K562 (cell line): ENCODE results near the gene RARRES2. TPM values are rescaled to one million over a fixed set of nuclear protein-coding genes. Genes with fewer than 3 reads are reported as not detected.
A peak's percentile ranks its signal among the peaks of the same experiment; 100 is the strongest.

Experiments used
- CEBPB ChIP-seq: fragments of 450-650 bp; IDR thresholded peaks from 2 replicates; pipeline ENCODE4 v1.6.1; 2016; ENCODE audit warnings: missing genetic modification characterization, missing compliant biosample characterization
- OTX1 ChIP-seq: fragments of 450-650 bp; formaldehyde crosslinking; IDR thresholded peaks from 2 replicates; pipeline ENCODE4 v1.4.0; 2022; ENCODE audit warnings: mild to moderate bottlenecking
- PTTG1 ChIP-seq: fragments of 450-650 bp; IDR thresholded peaks from 2 replicates; pipeline ENCODE4 v1.6.1; 2016; ENCODE audit warnings: low read depth, mild to moderate bottlenecking, missing genetic modification characterization, missing compliant biosample characterization
- SAP30 ChIP-seq: fragments of 200-600 bp; sonication (generic); IDR thresholded peaks from 2 replicates; pipeline ENCODE4 v1.6.1; 2012; ENCODE audit warnings: borderline replicate concordance, low read depth, mild to moderate bottlenecking, moderate library complexity, low read length, control low read depth, inconsistent platforms; ENCODE audit not compliant: insufficient read depth, poor library complexity, severe bottlenecking
- TCF7 ChIP-seq: sonication (generic); IDR thresholded peaks from 2 replicates; pipeline ENCODE4 v1.6.1; 2016; ENCODE audit warnings: antibody characterized with exemption, borderline replicate concordance
- ZNF584 ChIP-seq: fragments of 200-800 bp; sonication (Bioruptor generic); IDR thresholded peaks from 2 replicates; pipeline ENCODE4 v1.6.1; 2016; ENCODE audit warnings: low read depth, mild to moderate bottlenecking, missing genetic modification characterization, missing compliant biosample characterization
- polyA plus RNA-seq, 8 experiments: library from polyadenylated mRNA; depleted of rRNA in 4 of 8; stranded (reverse) in 5 of 8; unstranded in 3 of 8; fragments of >200 nt; fragmentation: Nextera tagmentation in 2 of 8; fragmentation: Illumina TruSeq in 1 of 8; extraction: Ambion mirVana in 2 of 8; extraction: Trizol in 1 of 8; gene quantifications; 2 replicates each; pipeline versions ENCODE4 v1.2.1 to v1.2.3, GENCODE V29; 2011 to 2014; ENCODE audit warnings: inconsistent platforms in 1 of 8, missing spikeins in 1 of 8
- total RNA-seq, 7 experiments: library from RNA; depleted of rRNA in 6 of 7; stranded (reverse); fragments of >200 nt in 6 of 7; fragmentation: Illumina TruSeq in 2 of 7; extraction: Trizol in 2 of 7; gene quantifications; 2 replicates each; pipeline versions ENCODE4 v1.2.1 to v1.2.3, GENCODE V29; 2011 to 2021; ENCODE audit warnings: low replicate concordance in 1 of 7
- TF ChIP-seq, protein P1 (sequence below): fragments of 450-650 bp; IDR thresholded peaks from 2 replicates; pipeline ENCODE4 v1.6.1; 2016; ENCODE audit warnings: mild to moderate bottlenecking, moderate library complexity
- TF ChIP-seq, protein P2 (sequence below): fragments of 450-650 bp; IDR thresholded peaks from 2 replicates; pipeline ENCODE4 v1.7.1; 2018; ENCODE audit warnings: mild to moderate bottlenecking, low read depth; ENCODE audit not compliant: partially characterized antibody
- TF ChIP-seq, protein P3 (sequence below): fragments of 250-450 bp; sonication (Bioruptor Pico); IDR thresholded peaks from 2 replicates; pipeline ENCODE4 v1.5.0; 2022; ENCODE audit warnings: mild to moderate bottlenecking

The RARRES2 gene
- total and polyA plus RNA-seq, 9 of the 15 experiments (the other 6 are each of a cell fraction or from before 2014, with no cell fraction given): 0.11 to 1.7 (median 0.23) TPM; not detected in 6

DNA sequence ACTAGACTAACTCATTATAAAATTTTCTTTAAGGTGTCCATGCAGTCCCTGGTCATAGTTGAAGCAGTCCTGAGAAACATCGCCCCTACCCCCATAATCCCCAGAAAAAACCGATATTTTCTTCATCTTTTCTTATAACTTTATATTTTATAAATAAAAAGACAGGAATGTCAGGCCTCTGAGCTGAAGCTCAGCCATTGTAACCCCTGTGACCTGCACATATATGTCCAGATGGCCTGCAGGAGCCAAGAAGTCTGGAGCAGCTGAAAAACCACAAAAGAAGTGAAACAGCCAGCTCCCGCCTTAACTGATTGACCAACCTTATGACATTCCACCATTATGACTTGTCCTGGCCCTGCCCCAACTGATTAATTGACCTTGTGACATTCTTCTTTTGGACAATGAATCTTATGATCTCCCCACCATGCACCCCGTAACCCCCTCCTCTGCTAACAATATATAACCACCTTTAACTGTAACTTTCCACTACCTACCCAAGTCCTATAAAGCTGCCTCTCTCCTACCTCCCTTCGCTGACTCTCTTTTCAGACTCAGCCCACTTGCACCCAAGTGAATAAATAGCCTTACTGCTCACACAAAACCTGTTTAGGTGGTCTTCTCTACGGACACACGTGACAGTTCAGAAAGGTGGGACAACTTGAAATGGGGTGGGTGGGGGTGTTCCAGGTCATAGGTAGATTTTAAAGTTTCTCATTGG, 28.6 kb downstream of the RARRES2 start (continued):
- TF ChIP-seq, protein P1, sequence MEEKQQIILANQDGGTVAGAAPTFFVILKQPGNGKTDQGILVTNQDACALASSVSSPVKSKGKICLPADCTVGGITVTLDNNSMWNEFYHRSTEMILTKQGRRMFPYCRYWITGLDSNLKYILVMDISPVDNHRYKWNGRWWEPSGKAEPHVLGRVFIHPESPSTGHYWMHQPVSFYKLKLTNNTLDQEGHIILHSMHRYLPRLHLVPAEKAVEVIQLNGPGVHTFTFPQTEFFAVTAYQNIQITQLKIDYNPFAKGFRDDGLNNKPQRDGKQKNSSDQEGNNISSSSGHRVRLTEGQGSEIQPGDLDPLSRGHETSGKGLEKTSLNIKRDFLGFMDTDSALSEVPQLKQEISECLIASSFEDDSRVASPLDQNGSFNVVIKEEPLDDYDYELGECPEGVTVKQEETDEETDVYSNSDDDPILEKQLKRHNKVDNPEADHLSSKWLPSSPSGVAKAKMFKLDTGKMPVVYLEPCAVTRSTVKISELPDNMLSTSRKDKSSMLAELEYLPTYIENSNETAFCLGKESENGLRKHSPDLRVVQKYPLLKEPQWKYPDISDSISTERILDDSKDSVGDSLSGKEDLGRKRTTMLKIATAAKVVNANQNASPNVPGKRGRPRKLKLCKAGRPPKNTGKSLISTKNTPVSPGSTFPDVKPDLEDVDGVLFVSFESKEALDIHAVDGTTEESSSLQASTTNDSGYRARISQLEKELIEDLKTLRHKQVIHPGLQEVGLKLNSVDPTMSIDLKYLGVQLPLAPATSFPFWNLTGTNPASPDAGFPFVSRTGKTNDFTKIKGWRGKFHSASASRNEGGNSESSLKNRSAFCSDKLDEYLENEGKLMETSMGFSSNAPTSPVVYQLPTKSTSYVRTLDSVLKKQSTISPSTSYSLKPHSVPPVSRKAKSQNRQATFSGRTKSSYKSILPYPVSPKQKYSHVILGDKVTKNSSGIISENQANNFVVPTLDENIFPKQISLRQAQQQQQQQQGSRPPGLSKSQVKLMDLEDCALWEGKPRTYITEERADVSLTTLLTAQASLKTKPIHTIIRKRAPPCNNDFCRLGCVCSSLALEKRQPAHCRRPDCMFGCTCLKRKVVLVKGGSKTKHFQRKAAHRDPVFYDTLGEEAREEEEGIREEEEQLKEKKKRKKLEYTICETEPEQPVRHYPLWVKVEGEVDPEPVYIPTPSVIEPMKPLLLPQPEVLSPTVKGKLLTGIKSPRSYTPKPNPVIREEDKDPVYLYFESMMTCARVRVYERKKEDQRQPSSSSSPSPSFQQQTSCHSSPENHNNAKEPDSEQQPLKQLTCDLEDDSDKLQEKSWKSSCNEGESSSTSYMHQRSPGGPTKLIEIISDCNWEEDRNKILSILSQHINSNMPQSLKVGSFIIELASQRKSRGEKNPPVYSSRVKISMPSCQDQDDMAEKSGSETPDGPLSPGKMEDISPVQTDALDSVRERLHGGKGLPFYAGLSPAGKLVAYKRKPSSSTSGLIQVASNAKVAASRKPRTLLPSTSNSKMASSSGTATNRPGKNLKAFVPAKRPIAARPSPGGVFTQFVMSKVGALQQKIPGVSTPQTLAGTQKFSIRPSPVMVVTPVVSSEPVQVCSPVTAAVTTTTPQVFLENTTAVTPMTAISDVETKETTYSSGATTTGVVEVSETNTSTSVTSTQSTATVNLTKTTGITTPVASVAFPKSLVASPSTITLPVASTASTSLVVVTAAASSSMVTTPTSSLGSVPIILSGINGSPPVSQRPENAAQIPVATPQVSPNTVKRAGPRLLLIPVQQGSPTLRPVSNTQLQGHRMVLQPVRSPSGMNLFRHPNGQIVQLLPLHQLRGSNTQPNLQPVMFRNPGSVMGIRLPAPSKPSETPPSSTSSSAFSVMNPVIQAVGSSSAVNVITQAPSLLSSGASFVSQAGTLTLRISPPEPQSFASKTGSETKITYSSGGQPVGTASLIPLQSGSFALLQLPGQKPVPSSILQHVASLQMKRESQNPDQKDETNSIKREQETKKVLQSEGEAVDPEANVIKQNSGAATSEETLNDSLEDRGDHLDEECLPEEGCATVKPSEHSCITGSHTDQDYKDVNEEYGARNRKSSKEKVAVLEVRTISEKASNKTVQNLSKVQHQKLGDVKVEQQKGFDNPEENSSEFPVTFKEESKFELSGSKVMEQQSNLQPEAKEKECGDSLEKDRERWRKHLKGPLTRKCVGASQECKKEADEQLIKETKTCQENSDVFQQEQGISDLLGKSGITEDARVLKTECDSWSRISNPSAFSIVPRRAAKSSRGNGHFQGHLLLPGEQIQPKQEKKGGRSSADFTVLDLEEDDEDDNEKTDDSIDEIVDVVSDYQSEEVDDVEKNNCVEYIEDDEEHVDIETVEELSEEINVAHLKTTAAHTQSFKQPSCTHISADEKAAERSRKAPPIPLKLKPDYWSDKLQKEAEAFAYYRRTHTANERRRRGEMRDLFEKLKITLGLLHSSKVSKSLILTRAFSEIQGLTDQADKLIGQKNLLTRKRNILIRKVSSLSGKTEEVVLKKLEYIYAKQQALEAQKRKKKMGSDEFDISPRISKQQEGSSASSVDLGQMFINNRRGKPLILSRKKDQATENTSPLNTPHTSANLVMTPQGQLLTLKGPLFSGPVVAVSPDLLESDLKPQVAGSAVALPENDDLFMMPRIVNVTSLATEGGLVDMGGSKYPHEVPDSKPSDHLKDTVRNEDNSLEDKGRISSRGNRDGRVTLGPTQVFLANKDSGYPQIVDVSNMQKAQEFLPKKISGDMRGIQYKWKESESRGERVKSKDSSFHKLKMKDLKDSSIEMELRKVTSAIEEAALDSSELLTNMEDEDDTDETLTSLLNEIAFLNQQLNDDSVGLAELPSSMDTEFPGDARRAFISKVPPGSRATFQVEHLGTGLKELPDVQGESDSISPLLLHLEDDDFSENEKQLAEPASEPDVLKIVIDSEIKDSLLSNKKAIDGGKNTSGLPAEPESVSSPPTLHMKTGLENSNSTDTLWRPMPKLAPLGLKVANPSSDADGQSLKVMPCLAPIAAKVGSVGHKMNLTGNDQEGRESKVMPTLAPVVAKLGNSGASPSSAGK: peak; percentile 62; the same call in 1 of the 2 replicates
- TF ChIP-seq, protein P2, sequence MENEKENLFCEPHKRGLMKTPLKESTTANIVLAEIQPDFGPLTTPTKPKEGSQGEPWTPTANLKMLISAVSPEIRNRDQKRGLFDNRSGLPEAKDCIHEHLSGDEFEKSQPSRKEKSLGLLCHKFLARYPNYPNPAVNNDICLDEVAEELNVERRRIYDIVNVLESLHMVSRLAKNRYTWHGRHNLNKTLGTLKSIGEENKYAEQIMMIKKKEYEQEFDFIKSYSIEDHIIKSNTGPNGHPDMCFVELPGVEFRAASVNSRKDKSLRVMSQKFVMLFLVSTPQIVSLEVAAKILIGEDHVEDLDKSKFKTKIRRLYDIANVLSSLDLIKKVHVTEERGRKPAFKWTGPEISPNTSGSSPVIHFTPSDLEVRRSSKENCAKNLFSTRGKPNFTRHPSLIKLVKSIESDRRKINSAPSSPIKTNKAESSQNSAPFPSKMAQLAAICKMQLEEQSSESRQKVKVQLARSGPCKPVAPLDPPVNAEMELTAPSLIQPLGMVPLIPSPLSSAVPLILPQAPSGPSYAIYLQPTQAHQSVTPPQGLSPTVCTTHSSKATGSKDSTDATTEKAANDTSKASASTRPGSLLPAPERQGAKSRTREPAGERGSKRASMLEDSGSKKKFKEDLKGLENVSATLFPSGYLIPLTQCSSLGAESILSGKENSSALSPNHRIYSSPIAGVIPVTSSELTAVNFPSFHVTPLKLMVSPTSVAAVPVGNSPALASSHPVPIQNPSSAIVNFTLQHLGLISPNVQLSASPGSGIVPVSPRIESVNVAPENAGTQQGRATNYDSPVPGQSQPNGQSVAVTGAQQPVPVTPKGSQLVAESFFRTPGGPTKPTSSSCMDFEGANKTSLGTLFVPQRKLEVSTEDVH: peak; percentile 71
- TF ChIP-seq ZNF584 (CRISPR knock-in tag) (peak; percentile 68; the same call in 1 of the 2 replicates), TCF7 (0 out of 2 replicates have a peak, but pooled peaks have one; percentile 69), CEBPB (peak; percentile 82), SAP30 (peak; percentile 39), PTTG1 (tag) (peak; percentile 68), OTX1 (peak; percentile 80)
- TF ChIP-seq, protein P3, sequence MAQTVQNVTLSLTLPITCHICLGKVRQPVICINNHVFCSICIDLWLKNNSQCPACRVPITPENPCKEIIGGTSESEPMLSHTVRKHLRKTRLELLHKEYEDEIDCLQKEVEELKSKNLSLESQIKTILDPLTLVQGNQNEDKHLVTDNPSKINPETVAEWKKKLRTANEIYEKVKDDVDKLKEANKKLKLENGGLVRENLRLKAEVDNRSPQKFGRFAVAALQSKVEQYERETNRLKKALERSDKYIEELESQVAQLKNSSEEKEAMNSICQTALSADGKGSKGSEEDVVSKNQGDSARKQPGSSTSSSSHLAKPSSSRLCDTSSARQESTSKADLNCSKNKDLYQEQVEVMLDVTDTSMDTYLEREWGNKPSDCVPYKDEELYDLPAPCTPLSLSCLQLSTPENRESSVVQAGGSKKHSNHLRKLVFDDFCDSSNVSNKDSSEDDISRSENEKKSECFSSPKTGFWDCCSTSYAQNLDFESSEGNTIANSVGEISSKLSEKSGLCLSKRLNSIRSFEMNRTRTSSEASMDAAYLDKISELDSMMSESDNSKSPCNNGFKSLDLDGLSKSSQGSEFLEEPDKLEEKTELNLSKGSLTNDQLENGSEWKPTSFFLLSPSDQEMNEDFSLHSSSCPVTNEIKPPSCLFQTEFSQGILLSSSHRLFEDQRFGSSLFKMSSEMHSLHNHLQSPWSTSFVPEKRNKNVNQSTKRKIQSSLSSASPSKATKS: peak; percentile 89
